CD4-positive, alpha-beta T cell (primary cell): ENCODE measurements around the gene ZNF117. TPM values are rescaled to one million over a fixed set of nuclear protein-coding genes. Genes with fewer than 3 reads are reported as not detected.

Experiments
- ATAC-seq: fragments of 200-7000 bp; cut with Tn5 transposase; one replicate; pipeline ENCODE4 v1.10.0; 2022; ENCODE audit warnings: mild to moderate bottlenecking; ENCODE audit not compliant: poor library complexity
- CTCF ChIA-PET: fragments of 350-600 bp; sonication (Branson Sonifier 250); formaldehyde crosslinking; loops from one replicate; lab custom pipeline; 2021; ENCODE audit warnings: antibody characterized with exemption, inconsistent platforms; lab: Charles Lee
- POLR2A ChIA-PET: fragments of 350-600 bp; sonication (Branson Sonifier 250); formaldehyde crosslinking; loops from one replicate; lab custom pipeline; 2021; ENCODE audit warnings: antibody characterized with exemption, inconsistent platforms; lab: Charles Lee
- DNase-seq, 14 experiments: peaks; one replicate each; pipeline ENCODE4 v3.0.0-alpha.2; 2013 to 2020; ENCODE audit warnings: mixed read lengths in 2 of 14
- H3K27ac ChIP-seq, 2 donors: one replicate each; pipeline versions ENCODE4 v1.5.1 to v1.7.0; 2013; ENCODE audit warnings: low read length in 2 of 2, low read depth in 1 of 2, mild to moderate bottlenecking in 1 of 2
- H3K27me3 ChIP-seq, 2 experiments: 1 replicate in 1 of 2; 2 replicates in 1 of 2; pipeline versions ENCODE4 v1.6.1 to v1.7.0; 2013; ENCODE audit warnings: low read length in 2 of 2, control low read depth in 1 of 2, mild to moderate bottlenecking in 1 of 2, moderate library complexity in 1 of 2; ENCODE audit not compliant: insufficient read depth in 2 of 2, control insufficient read depth in 1 of 2
- H3K36me3 ChIP-seq: one replicate; pipeline ENCODE4 v1.6.1; 2013; ENCODE audit warnings: low read length, control low read depth; ENCODE audit not compliant: insufficient read depth
- H3K4me1 ChIP-seq: one replicate; pipeline ENCODE4 v1.6.1; 2013; ENCODE audit warnings: low read length, control low read depth; ENCODE audit not compliant: insufficient read depth
- H3K4me3 ChIP-seq: one replicate; pipeline ENCODE4 v1.5.1; 2013; ENCODE audit warnings: mild to moderate bottlenecking, low read length, moderate library complexity
- H3K9me3 ChIP-seq, 2 experiments: 1 replicate in 1 of 2; 2 replicates in 1 of 2; pipeline versions ENCODE4 v1.6.1 to v1.7.0; 2013; ENCODE audit warnings: low read length in 2 of 2, mild to moderate bottlenecking in 2 of 2, control low read depth in 1 of 2, moderate library complexity in 1 of 2; ENCODE audit not compliant: control insufficient read depth in 1 of 2, insufficient read depth in 1 of 2
- H3K27ac Mint-ChIP-seq: one replicate; pipeline ENCODE4 v1.8.0; 2020; ENCODE audit warnings: mixed read lengths
- H3K27me3 Mint-ChIP-seq: one replicate; pipeline ENCODE4 v1.8.0; 2021; ENCODE audit warnings: mixed read lengths
- H3K36me3 Mint-ChIP-seq: one replicate; pipeline ENCODE4 v1.8.0; 2021; ENCODE audit warnings: low read depth, mixed read lengths
- H3K4me1 Mint-ChIP-seq: one replicate; pipeline ENCODE4 v1.8.0; 2021; ENCODE audit warnings: low read depth, mixed read lengths
- H3K4me3 Mint-ChIP-seq: one replicate; pipeline ENCODE4 v1.8.0; 2020; ENCODE audit warnings: mild to moderate bottlenecking, mixed read lengths
- H3K9me3 Mint-ChIP-seq: one replicate; pipeline ENCODE4 v1.8.0; 2020; ENCODE audit warnings: mixed read lengths
- intact Hi-C, 2 experiments: fragments of 100-400 bp; cut with DNase I in 1 of 2; cut with micrococcal nuclease in 1 of 2; formaldehyde crosslinking; loops; one replicate each; pipeline versions ENCODE4 v1.15.1 to v1.9.0; 2023 to 2025; cut with DNase I, micrococcal nuclease
- total RNA-seq, 174 experiments: library from RNA in 2 of 174; stranded (reverse) in 2 of 174; gene quantifications; one replicate each; pipeline ENCODE4 v1.2.3 and lab custom pipeline; 2021 to 2026
- TF ChIP-seq, protein P1 (sequence below): fragments of 200-600 bp; IDR thresholded peaks from one replicate; pipeline ENCODE4 v1.8.0; 2022; ENCODE audit warnings: antibody characterized with exemption, mild to moderate bottlenecking

The ZNF117 gene
- total RNA-seq, 2 experiments from 2014 or later = 1.9 to 2.2 TPM

- ChIA-PET POLR2A (no interaction called here), CTCF (no interaction called here)
- DNase-seq (no peak), ATAC-seq (no peak)
- Mint-ChIP-seq H3K27ac (no peak overlapping the region), H3K27me3 (no peaks in the 10 kb centered on the region), H3K4me3 (no peak overlapping the region), H3K4me1 (peaks cover 16% of the 10 kb centered on the region), H3K36me3 (peaks cover 84% of the 10 kb centered on the region), H3K9me3 (peaks cover 28% of the 10 kb centered on the region)
- H3K4me1 ChIP-seq = peaks cover under 1% of the 10 kb centered on the region
- H3K4me3 ChIP-seq = no peak overlapping the region
- TF ChIP-seq, protein P1, sequence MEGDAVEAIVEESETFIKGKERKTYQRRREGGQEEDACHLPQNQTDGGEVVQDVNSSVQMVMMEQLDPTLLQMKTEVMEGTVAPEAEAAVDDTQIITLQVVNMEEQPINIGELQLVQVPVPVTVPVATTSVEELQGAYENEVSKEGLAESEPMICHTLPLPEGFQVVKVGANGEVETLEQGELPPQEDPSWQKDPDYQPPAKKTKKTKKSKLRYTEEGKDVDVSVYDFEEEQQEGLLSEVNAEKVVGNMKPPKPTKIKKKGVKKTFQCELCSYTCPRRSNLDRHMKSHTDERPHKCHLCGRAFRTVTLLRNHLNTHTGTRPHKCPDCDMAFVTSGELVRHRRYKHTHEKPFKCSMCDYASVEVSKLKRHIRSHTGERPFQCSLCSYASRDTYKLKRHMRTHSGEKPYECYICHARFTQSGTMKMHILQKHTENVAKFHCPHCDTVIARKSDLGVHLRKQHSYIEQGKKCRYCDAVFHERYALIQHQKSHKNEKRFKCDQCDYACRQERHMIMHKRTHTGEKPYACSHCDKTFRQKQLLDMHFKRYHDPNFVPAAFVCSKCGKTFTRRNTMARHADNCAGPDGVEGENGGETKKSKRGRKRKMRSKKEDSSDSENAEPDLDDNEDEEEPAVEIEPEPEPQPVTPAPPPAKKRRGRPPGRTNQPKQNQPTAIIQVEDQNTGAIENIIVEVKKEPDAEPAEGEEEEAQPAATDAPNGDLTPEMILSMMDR = no peak
- intact Hi-C loops = no loop called here
- peaks cover 36 to 70% of the 10 kb centered on the region in 2 experiments for H3K9me3 ChIP-seq
- H3K27me3 ChIP-seq = no peaks in the 10 kb centered on the region
- peaks cover 21% of the 10 kb centered on the region for H3K36me3 ChIP-seq
- peak overlapping the region in 1 of 2 donors; percentile 11 for H3K27ac ChIP-seq
Measured at GRCh38 chr7:64998865-64999164, 8.0 kb upstream of the ZNF117 start.

DNA sequence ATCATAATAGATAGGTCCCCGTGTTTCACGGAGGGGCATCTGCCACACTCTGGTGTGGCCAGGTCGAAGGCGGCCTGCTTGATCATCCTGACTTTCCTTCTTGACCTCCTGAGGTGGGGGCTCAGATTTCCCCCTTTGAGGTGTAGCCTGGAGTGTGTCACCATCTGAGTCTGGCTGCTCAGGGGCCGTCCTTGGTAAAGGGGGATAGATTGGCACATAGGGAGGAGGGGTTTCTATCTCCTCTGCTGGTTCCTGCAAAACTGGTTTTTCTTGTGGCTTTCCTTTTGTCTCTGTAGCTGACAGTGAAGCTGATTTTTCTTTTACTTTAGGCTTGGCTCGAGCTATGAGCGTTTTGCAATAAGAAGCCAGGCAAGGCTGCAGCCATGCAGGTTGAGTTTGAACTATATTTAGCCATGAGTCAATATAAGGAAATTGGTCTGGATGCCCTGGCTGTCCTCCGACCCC lies 7.1 kb upstream of the ZNF117 start:
- Mint-ChIP-seq H3K36me3 (peaks cover 82% of the 10 kb centered on the region), H3K27me3 (no peaks in the 10 kb centered on the region), H3K27ac (no peak overlapping the region), H3K4me3 (no peak overlapping the region), H3K9me3 (peaks cover 28% of the 10 kb centered on the region), H3K4me1 (peaks cover 13% of the 10 kb centered on the region)
- Histone ChIP-seq H3K36me3 (peaks cover 21% of the 10 kb centered on the region), H3K9me3 (peaks cover 40 to 75% of the 10 kb centered on the region in 2 experiments), H3K27ac (no peak overlapping the region), H3K4me3 (no peak overlapping the region), H3K27me3 (no peaks in the 10 kb centered on the region), H3K4me1 (no peaks in the 10 kb centered on the region)
- ATAC-seq (no peak), DNase-seq (no peak)
- POLR2A ChIA-PET = no interaction called here
- CTCF ChIA-PET = no interaction called here
- intact Hi-C loops = no loop called here
- TF ChIP-seq, protein P1 = no peak

- H3K36me3 Mint-ChIP-seq = peaks cover 82% of the 10 kb centered on the region
- peaks cover 41 to 76% of the 10 kb centered on the region in 2 experiments for H3K9me3 ChIP-seq
Measured at GRCh38 chr7:64997164-64997908, 6.5 kb upstream of the ZNF117 start.

More at GRCh38 chr7:64997164-64997908, 6.5 kb upstream of the ZNF117 start:
- no peak overlapping the region for H3K27ac Mint-ChIP-seq
- Histone ChIP-seq H3K4me1 (no peaks in the 10 kb centered on the region), H3K36me3 (peaks cover 21% of the 10 kb centered on the region), H3K27ac (no peak overlapping the region), H3K4me3 (no peak overlapping the region), H3K27me3 (no peaks in the 10 kb centered on the region)
- ChIA-PET POLR2A (no interaction called here), CTCF (no interaction called here)
- peaks cover 29% of the 10 kb centered on the region for H3K9me3 Mint-ChIP-seq
- TF ChIP-seq, protein P1 = no peak
- DNase-seq (no peak), ATAC-seq (no peak)
- peaks cover 13% of the 10 kb centered on the region for H3K4me1 Mint-ChIP-seq
- intact Hi-C loops = no loop called here
- no peaks in the 10 kb centered on the region for H3K27me3 Mint-ChIP-seq
- H3K4me3 Mint-ChIP-seq = no peak overlapping the region
